HG02938 (cell line): Measurements from ENCODE around the gene IDUA.
"Not testable (repeated sequence)": the region's sequence is repeated elsewhere in the genome, so short reads cannot be mapped to it uniquely, and the experiment has no call there.

Source experiments
- ATAC-seq: cut with Tn5 transposase; IDR thresholded peaks from one replicate; pipeline ENCODE4 v1.9.1; 2021; ENCODE audit warnings: mild to moderate bottlenecking, moderate library complexity; ENCODE audit not compliant: unreplicated experiment

Gene IDUA

GRCh38 chr4:1043162-1043561 lies 56.3 kb downstream of the IDUA start:
- ATAC-seq: no peak

DNA sequence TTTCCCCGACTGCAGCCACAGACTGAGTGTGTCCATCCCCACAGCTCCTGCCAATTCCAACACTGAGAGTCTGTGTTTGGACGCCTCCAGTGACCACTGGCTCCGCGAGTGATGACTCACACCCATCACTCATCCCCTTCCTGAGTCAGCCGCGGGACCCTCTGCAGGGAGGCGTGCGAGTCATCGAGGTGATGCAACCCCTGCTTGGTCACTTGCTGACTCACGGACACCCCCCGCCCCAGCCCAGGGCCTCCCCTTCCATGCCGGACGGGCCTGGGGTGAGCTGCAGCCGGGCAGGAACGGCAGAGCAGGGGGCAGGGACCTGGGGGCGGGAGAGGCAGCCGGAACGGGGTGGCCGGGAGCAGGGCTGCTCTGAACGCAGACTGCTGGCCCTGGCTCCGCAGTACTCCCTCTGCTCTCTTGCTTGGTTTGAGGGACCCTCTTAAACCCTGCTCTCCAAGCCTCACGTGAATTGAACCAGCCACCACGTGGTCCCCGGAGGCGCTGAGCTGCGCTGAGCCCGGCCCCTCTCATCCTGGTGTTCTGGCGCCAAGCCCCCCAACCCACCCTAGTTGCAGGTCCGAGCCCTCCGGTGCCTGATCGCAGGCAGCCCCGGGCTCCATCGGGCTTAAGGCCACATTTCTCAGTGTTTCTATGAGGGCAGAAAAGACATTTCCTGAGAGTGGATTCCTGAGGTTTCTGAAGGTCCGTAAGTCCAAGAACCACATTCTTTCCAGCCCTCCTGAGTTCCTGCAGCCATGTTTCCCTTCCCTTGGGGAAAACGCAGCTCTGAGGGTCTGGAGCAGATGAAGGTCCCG lies 57.0 kb downstream of the IDUA start:
- no peak for ATAC-seq

DNA sequence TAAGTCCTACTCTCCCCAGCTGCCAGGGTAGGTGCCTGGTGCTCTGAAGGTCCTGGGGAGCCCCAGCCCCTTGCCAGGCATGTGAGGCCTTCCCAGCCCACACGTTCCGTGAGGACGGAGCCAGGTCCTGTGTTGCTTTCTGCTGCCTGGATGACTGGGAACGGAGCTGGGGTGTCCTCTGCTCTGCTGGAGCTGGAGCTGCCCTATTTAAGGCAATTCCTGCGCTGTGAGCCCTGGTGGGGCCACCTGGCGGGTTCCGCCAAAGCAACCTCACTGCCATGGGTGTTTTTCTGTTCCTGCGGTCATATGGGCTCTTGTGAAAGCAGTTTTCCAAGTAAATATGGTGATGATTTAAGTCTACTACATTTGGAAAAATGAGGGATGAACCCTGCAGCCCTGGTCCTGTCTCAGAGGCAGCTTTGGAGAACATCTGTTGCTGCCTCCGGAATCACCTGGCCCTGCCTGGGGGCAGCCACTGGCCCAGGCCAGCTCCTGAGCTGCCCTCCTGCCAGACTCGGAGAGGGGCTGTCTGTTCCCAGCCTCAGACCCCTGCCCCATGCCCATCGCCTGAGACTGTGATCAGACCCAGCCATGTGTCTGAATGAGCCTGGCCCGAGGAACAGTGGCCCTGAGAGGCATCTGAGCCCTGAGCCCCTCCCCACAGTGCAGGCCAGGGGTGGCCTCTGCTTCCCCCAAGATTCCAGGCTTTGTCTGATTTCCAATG lies 57.8 kb downstream of the IDUA start:
- no peak for ATAC-seq

- ATAC-seq: no peak
Observed at GRCh38 chr4:1045193-1045594, 58.4 kb downstream of the IDUA start.

DNA sequence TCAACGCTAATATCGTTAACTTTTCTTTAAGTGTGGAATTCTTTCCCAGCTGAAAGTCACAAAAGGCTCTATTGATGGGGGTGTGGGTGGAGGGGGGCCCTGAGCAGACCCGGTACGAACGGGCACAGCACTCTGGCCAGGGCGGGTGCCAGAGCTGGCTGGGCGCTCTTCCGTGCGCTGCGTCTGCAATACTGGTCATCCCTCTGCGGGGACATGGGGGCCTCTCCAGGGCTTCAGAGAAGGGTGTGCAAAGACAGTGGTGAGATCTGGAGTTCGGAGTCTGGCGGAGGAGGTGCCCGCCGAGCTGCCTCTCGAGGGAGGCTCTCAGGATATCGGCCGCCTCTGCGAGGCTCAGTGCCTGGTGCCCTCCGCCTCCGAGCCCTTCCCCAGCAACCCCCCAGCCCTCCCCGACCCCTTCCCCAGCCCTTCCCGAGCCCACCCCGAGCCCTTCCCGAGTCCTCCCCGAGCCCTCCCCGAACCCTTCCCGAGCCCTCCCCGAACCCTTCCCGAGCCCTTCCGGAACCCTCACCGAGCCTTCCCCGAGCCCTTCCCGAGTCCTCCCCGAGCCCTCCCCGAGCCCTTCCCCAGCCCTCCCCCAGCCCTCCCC lies 58.9 kb downstream of the IDUA start:
- ATAC-seq: no peak

- not testable (repeated sequence) for ATAC-seq
Observed at GRCh38 chr4:1046581-1047011, 59.8 kb downstream of the IDUA start.

- no peak for ATAC-seq
Observed at GRCh38 chr4:1047106-1047975, 60.5 kb downstream of the IDUA start.

DNA sequence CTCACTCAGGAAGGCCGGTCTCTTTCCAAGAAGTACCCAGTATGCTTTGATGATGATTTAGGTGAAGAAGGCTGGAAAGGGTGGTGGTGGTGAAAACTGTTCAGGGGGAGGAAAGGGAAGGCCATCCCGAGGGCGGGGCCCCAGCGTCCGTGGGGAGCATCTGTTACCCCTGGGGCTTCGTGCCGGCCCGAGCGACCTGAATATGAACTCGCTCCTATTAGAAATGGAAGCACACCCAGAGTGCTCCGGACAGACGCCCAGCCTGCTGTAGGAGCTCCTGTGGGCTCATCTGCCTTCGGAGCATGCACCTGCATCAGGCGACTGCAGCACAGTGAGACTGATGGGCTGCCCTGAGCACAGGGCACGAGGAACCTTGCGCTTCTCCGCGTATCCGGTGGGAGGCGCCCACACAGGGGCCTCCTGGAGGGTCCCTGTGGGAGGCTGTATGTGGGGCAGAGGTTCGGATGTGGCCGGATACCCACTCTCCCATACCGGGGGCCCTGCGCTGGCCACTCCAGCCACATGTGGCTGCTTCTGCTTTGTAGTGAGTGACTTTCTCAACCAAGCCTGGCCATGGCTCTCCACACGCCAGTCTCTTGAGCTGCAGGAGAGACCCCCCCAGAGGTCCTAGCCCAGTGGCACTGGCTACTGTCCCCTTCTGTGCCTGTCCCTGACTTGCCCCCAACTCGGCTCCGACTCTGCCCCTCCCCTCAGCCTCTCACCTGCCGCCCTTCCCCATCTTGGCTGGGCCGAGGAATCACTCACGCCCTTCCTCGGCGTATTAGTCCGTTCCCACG lies 61.3 kb downstream of the IDUA start:
- ATAC-seq: no peak

GRCh38 chr4:1048773-1049590 lies 62.1 kb downstream of the IDUA start:
- no peak for ATAC-seq

DNA sequence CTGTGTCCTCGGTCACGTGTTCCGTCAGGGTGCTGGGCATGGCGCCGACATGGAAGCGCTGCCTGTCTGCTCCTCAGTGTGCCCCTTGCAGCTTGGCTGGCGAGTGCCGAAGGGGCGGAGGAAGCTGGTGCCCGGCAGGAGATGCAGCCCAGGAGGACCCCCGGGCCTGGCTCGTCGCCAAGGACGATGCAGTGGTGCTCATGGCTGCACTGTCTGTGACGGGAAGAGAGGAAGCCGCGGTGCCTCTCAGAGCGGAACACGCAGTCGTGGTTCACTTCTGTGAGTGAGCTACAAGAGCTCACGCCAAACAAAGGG lies 62.7 kb downstream of the IDUA start:
- ATAC-seq: no peak

DNA sequence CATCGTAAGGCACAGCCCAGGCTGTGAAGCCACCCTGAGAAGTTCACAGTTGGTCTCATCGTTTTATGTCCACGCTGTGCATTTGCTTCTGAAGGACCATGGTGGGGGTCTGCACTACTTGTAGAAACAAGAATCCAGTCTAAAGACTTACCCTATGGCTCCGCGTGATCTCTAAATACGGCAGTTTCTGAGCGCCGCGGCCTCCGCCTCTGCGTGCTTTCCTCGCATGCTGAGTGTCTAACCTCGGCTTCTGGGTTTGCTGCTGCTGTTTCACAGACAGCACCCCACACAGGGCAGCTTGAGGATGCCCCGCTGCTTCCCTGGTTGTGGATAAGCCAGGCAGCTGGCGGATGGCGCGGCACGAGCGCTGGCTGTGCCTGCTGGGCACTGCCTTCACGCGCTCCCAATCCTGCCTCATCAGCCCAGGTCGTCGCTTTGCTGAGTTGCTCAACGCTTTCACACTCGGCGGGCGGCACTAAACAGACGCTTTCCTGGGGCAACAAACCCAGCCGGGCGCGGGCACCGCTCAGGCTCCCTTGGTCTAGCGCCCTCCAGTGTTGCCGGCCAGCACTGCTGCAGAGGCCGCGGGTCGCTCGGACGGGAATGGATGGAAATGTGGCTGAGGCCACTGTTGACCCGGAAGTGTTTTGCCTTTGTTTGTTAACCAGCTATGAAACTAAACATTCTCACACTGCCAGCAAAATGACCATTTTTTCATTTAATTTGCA lies 63.8 kb downstream of the IDUA start:
- no peak for ATAC-seq

DNA sequence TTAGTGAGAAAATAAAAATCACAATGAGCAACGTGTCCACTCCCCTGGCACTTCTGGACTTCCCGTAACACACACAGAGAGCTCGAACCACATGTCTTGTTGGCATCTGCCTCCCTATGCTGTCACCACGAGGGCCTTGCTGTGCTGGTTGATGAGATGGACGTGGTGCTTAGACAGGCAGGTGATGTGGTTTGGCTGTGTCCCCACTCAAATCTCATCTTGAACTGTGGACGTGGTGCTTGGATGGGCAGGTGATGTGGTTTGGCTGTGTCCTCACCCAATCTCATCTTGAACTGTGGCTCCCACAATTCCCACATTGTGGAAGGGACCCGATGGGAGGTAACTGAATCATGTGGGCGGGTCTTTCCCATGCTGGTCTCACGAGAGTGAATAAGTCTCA lies 64.6 kb downstream of the IDUA start:
- no peak for ATAC-seq

DNA sequence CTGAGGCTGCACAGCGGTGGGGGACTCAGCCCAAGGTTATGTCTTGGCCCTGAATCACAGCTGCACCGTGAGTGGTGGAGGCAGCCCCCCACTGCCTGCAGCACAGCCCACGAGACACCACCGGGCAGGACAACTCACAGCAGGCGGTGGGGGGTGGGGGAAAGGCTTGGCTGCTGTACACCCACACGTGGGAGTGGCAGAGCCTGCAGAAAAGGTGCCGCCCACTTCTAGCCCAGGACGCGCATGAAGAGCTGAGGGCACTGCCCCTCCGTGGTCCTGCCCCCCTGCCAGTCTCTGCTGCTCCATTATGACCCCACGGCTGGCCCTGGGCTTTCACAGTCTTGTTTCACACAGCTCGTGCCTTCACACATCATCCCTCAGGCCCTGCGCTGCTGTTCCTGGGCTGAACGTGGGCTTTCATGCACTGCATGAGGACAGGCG lies 65.4 kb downstream of the IDUA start:
- no peak for ATAC-seq

DNA sequence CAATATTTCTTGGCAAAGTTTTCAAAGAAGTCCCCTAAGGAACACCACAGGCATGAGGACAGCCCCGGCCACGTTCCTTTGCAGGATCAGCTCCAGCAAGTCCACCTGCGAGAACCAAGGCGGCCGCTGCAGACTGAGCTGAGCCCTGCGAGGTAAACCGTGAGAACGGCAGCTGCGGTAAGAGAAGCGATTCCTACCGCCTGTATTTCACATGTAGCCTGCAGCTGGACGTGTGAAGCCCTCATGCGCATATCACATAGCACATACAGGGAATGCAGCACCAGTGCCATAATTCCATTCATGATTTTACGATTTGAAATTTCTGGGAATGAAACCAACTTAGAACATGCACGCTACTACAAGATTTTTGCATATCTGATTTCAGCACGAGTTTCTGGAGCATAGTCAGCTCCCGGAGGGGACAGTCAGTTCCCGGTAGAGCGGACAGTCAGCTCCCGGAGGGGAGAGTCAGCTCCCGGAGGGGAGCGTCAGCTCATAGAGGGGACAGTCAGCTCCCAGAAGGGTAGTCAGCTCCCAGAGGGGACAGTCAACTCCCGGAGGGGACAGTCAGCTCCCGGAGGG lies 66.3 kb downstream of the IDUA start:
- no peak for ATAC-seq

DNA sequence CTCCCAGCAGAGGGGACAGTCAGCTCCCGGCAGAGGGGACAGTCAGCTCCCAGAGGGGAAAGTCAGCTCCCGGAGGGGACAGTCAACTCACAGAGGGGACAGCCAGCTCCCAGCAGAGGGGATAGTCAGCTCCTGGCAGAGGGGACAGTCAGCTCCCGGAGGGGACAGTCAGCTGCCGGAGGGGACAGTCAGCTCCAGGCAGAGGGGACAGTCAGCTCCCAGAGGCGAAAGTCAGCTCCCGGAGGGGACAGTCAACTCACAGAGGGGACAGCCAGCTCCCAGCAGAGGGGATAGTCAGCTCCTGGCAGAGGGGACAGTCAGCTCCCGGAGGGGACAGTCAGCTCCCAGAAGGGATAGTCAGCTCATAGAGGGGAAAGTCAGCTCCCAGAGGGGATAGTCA lies 67.0 kb downstream of the IDUA start:
- ATAC-seq: not testable (repeated sequence)
